ENCODE data around the gene MXRA7. TPM values are rescaled to one million over a fixed set of nuclear protein-coding genes. Genes with fewer than 3 reads are reported as not detected.

The MXRA7 gene
- total and polyA plus RNA-seq, 2 of the 4 experiments (the other 2 are of a cell fraction) = 168 to 231 TPM

DNA sequence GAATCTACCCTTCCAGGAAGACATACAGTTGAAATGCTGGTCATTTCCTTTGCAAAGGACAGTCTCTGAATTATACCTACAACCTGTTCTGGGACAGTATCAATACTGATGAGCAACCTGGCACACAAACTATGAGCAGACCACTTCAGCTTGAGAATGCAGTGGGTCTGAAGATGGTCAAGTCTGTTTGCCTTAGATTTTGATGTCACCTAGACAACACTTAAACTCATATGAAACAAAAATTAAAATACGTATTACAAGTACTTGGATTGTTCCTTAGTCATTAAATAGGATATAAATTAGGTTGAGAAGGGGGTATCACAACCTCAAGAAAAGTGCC is 22.8 kb upstream of the MXRA7 start:
- no peak overlapping the region for H2BK20ac ChIP-seq (ENCODE audit: low read depth, low read length)
- BruUV-seq (replicated peaks) = no TSS peak

More for the DNA sequence above, 22.8 kb upstream of the MXRA7 start:
- Histone ChIP-seq H3K9me1 (ENCODE audit: insufficient read depth, low read length) (no peaks in the 10 kb centered on the region), H3K56ac (ENCODE audit: extremely low read depth, insufficient read depth, low read length) (no peak overlapping the region), H2AFZ (replicated peaks; ENCODE audit: low read length, poor library complexity) (no peak overlapping the region), H2AK9ac (replicated peaks; ENCODE audit: low read depth, low read length, poor library complexity) (no peak overlapping the region), H3K79me1 (ENCODE audit: low read depth in 1 of 2, low read length in 2 of 2) (peaks cover 19 to 27% of the 10 kb centered on the region in 2 experiments), H3K9ac (ENCODE audit: low read depth, low read length) (no peak overlapping the region; the same call in 1 of the 2 replicates), H3K23ac (ENCODE audit: low read depth, low read length) (no peak overlapping the region), H2BK120ac (ENCODE audit: low read depth, low read length) (no peak overlapping the region), H3K4me2 (ENCODE audit: low read depth, low read length) (no peak overlapping the region; the same call in 1 of the 2 replicates), H4K8ac (ENCODE audit: low read depth in 2 of 2, low read length in 2 of 2) (no peak overlapping the region; a peak in 1 of 4 replicates), H4K20me1 (ENCODE audit: insufficient read depth, low read length) (peaks cover 42% of the 10 kb centered on the region), H3K4me3 (ENCODE audit: insufficient read depth, low read depth, low read length) (no peak overlapping the region), H2BK15ac (ENCODE audit: low read depth, low read length) (no peak overlapping the region), H3K27me3 (ENCODE audit: control insufficient read depth, insufficient read depth, low read length) (no peaks in the 10 kb centered on the region), H3K14ac (replicated peaks; ENCODE audit: low read depth, low read length) (no peak overlapping the region), H2AK5ac (ENCODE audit: low read depth, low read length) (no peak overlapping the region), H4K5ac (ENCODE audit: low read depth, low read length) (no peak overlapping the region), H3K36me3 (ENCODE audit: control insufficient read depth, insufficient read depth, low read length) (peaks cover 26% of the 10 kb centered on the region), H4K91ac (ENCODE audit: insufficient read depth, low read depth, low read length) (no peak overlapping the region), H3K18ac (ENCODE audit: low read depth, low read length) (no peak overlapping the region), H3K4ac (ENCODE audit: low read depth, low read length) (no peak overlapping the region), H3K4me1 (ENCODE audit: control insufficient read depth, insufficient read depth, low read length) (peaks cover 2% of the 10 kb centered on the region; the same call in 1 of the 2 replicates), H3K9me3 (ENCODE audit: control insufficient read depth, insufficient read depth, low read length) (no peaks in the 10 kb centered on the region), H3K27ac (ENCODE audit: insufficient read depth, low read length) (no peak overlapping the region), H2BK5ac (ENCODE audit: low read depth, low read length, poor library complexity, severe bottlenecking) (no peak overlapping the region)
- no CpG with 5 or more reads among the region's 1 CpG for WGBS, 2 experiments (ENCODE audit: extremely low coverage in 2 of 2, insufficient read length in 1 of 2)
- intact Hi-C loops (cut with micrococcal nuclease) (no loop called here), in situ Hi-C loops (cut with MboI; ENCODE audit: low sequenced_read_pairs) (no loop called here), dilution Hi-C loops (cut with HindIII; ENCODE audit: low sequenced_read_pairs, unreplicated experiment) (no loop called here)
- TF ChIP-seq CEBPB (IDR thresholded peaks at IDR 0.05; ENCODE audit: low read depth, low read length) (no peak), BHLHE40 (IDR thresholded peaks at IDR 0.05; ENCODE audit: low read depth, low read length) (no peak), CHD1 (IDR thresholded peaks at IDR 0.05; ENCODE audit: low read depth, low read length) (no peak), MAFK (IDR thresholded peaks at IDR 0.05; ENCODE audit: low read depth, low read length) (no peak), ELK1 (IDR thresholded peaks at IDR 0.05; ENCODE audit: borderline replicate concordance, low read depth, low read length) (no peak), MXI1 (IDR thresholded peaks at IDR 0.05; ENCODE audit: borderline replicate concordance, low read depth, low read length) (no peak), RCOR1 (IDR thresholded peaks at IDR 0.05; ENCODE audit: insufficient replicate concordance, low read length) (no peak)
- TF ChIP-seq, protein P1, sequence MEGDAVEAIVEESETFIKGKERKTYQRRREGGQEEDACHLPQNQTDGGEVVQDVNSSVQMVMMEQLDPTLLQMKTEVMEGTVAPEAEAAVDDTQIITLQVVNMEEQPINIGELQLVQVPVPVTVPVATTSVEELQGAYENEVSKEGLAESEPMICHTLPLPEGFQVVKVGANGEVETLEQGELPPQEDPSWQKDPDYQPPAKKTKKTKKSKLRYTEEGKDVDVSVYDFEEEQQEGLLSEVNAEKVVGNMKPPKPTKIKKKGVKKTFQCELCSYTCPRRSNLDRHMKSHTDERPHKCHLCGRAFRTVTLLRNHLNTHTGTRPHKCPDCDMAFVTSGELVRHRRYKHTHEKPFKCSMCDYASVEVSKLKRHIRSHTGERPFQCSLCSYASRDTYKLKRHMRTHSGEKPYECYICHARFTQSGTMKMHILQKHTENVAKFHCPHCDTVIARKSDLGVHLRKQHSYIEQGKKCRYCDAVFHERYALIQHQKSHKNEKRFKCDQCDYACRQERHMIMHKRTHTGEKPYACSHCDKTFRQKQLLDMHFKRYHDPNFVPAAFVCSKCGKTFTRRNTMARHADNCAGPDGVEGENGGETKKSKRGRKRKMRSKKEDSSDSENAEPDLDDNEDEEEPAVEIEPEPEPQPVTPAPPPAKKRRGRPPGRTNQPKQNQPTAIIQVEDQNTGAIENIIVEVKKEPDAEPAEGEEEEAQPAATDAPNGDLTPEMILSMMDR (conservative IDR thresholded peaks at IDR 0.05; ENCODE audit: low read depth, low read length) = no peak
- TF ChIP-seq, protein P2, sequence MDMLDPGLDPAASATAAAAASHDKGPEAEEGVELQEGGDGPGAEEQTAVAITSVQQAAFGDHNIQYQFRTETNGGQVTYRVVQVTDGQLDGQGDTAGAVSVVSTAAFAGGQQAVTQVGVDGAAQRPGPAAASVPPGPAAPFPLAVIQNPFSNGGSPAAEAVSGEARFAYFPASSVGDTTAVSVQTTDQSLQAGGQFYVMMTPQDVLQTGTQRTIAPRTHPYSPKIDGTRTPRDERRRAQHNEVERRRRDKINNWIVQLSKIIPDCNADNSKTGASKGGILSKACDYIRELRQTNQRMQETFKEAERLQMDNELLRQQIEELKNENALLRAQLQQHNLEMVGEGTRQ (IDR thresholded peaks at IDR 0.05; ENCODE audit: low read depth, low read length) = no peak
- CTCF ChIA-PET = no interaction called here
- POLR2A ChIA-PET (ENCODE audit: unreplicated experiment) = no interaction called here
- DNase-seq (no peak), ATAC-seq (ENCODE audit: low read depth) (no peak)

Data from IMR-90 (cell line).